HEK293T (cell line): ENCODE results near the gene KLHDC4.

Source experiments
- CTCF ChIA-PET: fragments of 350-600 bp; formaldehyde crosslinking; extraction: SDS; loops from one replicate; lab custom pipeline; 2021; ENCODE audit warnings: antibody characterized with exemption, inconsistent platforms; lab: Yijun Ruan, JAX
- POLR2A ChIA-PET: fragments of 350-600 bp; formaldehyde crosslinking; extraction: SDS; loops from one replicate; lab custom pipeline; 2020; ENCODE audit warnings: antibody characterized with exemption, inconsistent platforms; lab: Yijun Ruan, JAX
- DNase-seq: peaks from one replicate; pipeline ENCODE4 v3.0.0; 2012; ENCODE audit warnings: mixed read lengths; ENCODE audit errors: extremely low spot score
- ARNT ChIP-seq: fragments of 450-650 bp; IDR thresholded peaks from 2 replicates; pipeline ENCODE4 v1.6.1; 2017; ENCODE audit warnings: mild to moderate bottlenecking
- BHLHE40 ChIP-seq: fragments of 450-650 bp; IDR thresholded peaks from 2 replicates; pipeline ENCODE4 v1.6.1; 2016; ENCODE audit warnings: mild to moderate bottlenecking, moderate library complexity, borderline replicate concordance
- CTBP1 ChIP-seq: fragments of 450-650 bp; IDR thresholded peaks from 2 replicates; pipeline ENCODE4 v1.6.1; 2016; ENCODE audit warnings: borderline replicate concordance
- ELF4 ChIP-seq: fragments of 450-650 bp; IDR thresholded peaks from 2 replicates; pipeline ENCODE4 v1.6.1; 2017; ENCODE audit warnings: antibody characterized with exemption
- FOXA1 ChIP-seq: fragments of 450-650 bp; IDR thresholded peaks from 2 replicates; pipeline ENCODE4 v1.6.1; 2016; ENCODE audit warnings: mild to moderate bottlenecking
- FOXK2 ChIP-seq: fragments of 450-650 bp; IDR thresholded peaks from 2 replicates; pipeline ENCODE4 v1.6.1; 2016; ENCODE audit warnings: mild to moderate bottlenecking
- FOXM1 ChIP-seq: fragments of 450-650 bp; IDR thresholded peaks from 2 replicates; pipeline ENCODE4 v1.6.1; 2017; ENCODE audit warnings: mild to moderate bottlenecking, borderline replicate concordance
- HDGF ChIP-seq: fragments of 450-650 bp; IDR thresholded peaks from 2 replicates; pipeline ENCODE4 v1.6.1; 2017; ENCODE audit warnings: antibody characterized with exemption, borderline replicate concordance
- L3MBTL2 ChIP-seq: fragments of 450-650 bp; conservative IDR thresholded peaks from 2 replicates; pipeline ENCODE4 v1.6.1; 2016; ENCODE audit warnings: mild to moderate bottlenecking
- LEF1 ChIP-seq: fragments of 450-650 bp; IDR thresholded peaks from 2 replicates; pipeline ENCODE4 v1.6.1; 2017; ENCODE audit warnings: mild to moderate bottlenecking, borderline replicate concordance
- NFRKB ChIP-seq: fragments of 450-650 bp; IDR thresholded peaks from 2 replicates; pipeline ENCODE4 v1.6.1; 2016; ENCODE audit warnings: mild to moderate bottlenecking, moderate library complexity
- SP1 ChIP-seq: fragments of 450-650 bp; IDR thresholded peaks from 2 replicates; pipeline ENCODE4 v1.6.1; 2017
- SUZ12 ChIP-seq: fragments of 450-650 bp; IDR thresholded peaks from 2 replicates; pipeline ENCODE4 v1.6.1; 2016; ENCODE audit warnings: mild to moderate bottlenecking
- TARDBP ChIP-seq: fragments of 450-650 bp; IDR thresholded peaks from 2 replicates; pipeline ENCODE4 v1.6.1; 2016
- ZNF384 ChIP-seq: fragments of 450-650 bp; IDR thresholded peaks from 2 replicates; pipeline ENCODE4 v1.6.1; 2016
- TF ChIP-seq, protein P1 (sequence below): fragments of 450-650 bp; IDR thresholded peaks from 2 replicates; pipeline ENCODE4 v1.6.1; 2016

Gene KLHDC4

DNA sequence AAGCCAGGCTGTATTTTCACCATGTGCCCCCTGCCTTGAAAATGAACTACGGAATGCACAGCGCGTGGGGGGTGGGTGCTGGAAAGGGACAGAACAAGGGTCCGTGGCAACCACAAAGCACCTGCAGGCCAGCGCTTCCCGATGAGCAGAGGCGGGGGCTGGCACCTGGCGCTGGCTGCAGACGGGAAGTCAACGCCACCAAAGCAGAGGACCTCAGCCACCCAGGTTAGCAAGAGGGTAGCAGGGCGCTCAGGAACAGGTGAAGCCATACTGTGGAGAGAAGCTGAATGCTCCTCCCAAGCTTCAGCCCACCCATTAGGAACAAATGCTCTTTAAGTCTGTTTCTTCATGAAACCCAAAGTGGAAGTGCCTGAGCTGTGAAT, 64.7 kb downstream of the KLHDC4 start:
- ChIA-PET POLR2A (interaction anchor here (1.1 to 1.3 kb wide), 2 partner anchors 11 to 65 kb away, joined by 3 read pairs; partner anchors contain the start of gene KLHDC4), CTCF (no interaction called here)
- TF ChIP-seq SP1 (no peak), ZNF384 (no peak), BHLHE40 (no peak), TARDBP (no peak), NFRKB (no peak), FOXA1 (no peak), FOXK2 (no peak), L3MBTL2 (no peak), ARNT (no peak), SUZ12 (no peak), HDGF (no peak), CTBP1 (no peak), LEF1 (no peak), FOXM1 (no peak), ELF4 (no peak)
- TF ChIP-seq, protein P1, sequence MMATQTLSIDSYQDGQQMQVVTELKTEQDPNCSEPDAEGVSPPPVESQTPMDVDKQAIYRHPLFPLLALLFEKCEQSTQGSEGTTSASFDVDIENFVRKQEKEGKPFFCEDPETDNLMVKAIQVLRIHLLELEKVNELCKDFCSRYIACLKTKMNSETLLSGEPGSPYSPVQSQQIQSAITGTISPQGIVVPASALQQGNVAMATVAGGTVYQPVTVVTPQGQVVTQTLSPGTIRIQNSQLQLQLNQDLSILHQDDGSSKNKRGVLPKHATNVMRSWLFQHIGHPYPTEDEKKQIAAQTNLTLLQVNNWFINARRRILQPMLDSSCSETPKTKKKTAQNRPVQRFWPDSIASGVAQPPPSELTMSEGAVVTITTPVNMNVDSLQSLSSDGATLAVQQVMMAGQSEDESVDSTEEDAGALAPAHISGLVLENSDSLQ = no peak
- DNase-seq = no peak

DNA sequence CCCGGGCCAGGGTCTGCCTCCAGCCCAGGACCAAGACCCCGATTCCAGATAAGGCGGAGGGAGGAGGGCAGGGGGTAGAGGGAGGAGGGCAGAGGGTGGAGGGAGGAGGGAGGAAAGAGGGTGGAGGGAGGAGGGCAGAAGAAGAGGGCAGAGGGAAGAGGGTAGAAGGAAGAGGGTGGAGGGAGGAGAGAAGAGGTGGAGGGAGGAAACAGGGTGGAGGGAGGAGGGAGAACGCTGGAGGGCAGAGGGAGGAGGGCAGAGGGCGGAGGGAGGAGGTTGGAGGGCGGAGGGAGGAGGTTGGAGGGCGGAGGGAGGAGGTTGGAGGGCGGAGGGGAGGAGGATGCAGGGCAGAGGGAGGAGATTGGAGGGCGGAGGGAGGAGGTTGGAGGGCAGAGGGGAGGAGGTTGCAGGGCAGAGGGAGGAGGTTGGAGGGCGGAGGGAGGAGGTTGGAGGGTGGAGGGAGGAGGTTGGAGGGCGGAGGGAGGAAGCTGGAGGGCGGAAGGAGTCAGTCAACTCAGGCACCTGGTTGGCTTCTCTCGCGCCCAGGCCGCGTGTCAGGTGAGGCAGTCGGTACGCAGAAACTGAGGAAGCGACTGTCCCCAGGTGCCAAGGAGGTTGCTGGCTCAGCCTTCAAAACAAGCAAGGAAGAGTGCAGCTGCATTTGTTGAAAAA, 65.2 kb downstream of the KLHDC4 start:
- TF ChIP-seq TARDBP = no peak
- DNase-seq = no peak
- ChIA-PET POLR2A (interaction anchor here (1.1 to 1.3 kb wide), 2 partner anchors 10 to 65 kb away, joined by 3 read pairs; partner anchors contain the start of gene KLHDC4), CTCF (no interaction called here)

DNA sequence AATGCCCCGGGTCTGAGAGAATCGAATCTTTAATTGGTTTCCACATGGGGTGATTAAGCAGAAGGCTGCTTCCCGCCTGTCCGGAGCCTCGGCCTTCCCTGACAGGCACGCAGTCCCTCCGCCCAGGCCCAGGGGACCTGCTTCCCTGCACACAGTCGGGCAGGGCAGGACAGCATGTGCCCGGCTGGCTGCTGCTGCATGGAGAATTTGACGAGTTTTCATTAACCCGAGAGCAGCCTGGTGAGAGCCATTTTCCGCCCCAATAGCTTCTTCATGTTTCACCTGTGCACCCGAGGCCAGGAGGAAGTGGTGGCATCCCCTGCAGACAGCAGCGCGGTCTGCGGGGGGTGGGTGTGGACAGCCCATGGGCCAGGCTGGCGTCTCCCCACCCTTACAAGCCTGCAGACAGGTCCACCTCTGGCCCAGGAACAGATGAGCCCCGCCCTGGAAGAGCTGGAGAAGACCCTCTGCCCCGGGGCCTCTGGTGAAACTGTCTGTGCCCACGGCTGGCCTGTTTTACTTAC, 67.0 kb downstream of the KLHDC4 start:
- CTCF ChIA-PET = no interaction called here
- TF ChIP-seq HDGF (no peak), SP1 (no peak), ELF4 (no peak), FOXK2 (no peak), FOXA1 (no peak), L3MBTL2 (no peak), CTBP1 (no peak), FOXM1 (no peak), ZNF384 (no peak), TARDBP (no peak), ARNT (no peak)
- TF ChIP-seq, protein P1 = no peak
- POLR2A ChIA-PET = no interaction called here
- no peak for DNase-seq

DNA sequence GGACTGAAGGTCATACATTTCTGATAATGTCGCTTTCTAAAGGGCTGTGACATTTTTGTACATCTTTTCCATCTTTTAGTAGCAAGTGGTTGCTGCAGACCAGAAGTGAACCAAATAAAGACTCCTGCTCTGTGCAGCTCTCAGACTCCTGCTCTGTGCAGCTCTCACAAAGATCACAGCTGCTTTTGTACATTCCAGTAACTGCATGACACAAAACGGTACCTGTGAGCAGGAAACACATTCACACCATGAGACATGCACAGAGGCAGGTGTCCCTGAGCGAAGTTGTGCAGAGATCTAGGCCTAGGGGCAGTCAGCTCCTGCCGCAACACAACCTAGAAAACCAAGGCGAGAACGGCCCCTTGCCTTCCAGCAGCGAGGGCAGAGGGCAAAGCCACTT, 67.5 kb downstream of the KLHDC4 start:
- TF ChIP-seq FOXA1 (no peak), SUZ12 (no peak), FOXK2 (no peak), ELF4 (no peak), SP1 (no peak), TARDBP (no peak), LEF1 (no peak), L3MBTL2 (no peak), BHLHE40 (no peak), ZNF384 (no peak)
- TF ChIP-seq, protein P1 = no peak
- CTCF ChIA-PET = no interaction called here
- POLR2A ChIA-PET = no interaction called here
- DNase-seq = no peak

DNA sequence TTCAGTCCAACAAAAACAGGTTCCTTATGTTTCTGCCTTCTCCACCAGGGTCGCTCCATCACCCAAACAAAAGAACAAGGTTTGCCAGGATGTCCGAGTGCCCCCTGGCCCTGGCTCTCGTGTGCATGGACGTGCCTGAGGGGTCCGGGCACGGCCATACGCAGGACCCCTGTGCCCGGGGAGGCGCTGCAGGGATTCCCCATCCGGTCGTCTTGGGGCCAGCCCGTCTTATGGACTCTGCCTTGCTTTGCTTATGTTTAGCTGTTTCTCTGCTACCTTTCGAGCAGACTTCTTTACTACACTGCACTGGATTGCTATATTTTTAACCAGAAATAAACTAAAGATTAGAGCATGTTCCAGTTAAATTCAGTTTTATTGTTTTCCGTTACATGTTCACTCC, 68.0 kb downstream of the KLHDC4 start:
- CTCF ChIA-PET = no interaction called here
- DNase-seq = no peak
- TF ChIP-seq HDGF = no peak
- TF ChIP-seq SP1 = no peak
- POLR2A ChIA-PET = no interaction called here

DNA sequence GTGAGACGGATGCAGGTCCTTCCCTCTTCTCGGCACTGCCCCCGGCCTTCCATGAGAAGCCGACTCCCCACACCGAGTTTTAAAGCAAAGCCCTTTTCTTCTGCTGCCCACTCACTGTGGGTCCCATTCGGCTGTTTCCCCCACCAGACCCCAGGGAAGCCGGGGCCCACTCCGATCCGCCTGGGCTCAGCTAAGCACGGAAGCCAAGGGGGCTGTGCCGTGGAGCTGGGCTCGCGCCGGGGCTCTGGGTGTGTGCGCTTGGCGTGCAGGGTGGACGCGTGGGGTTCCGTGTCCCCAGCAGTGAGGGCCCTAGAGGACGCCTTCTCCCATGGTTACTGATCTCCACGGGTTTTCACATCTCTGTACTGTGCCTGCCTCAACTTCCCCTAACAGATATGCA, 68.5 kb downstream of the KLHDC4 start:
- ChIA-PET CTCF (no interaction called here), POLR2A (no interaction called here)
- TF ChIP-seq ELF4 = no peak
- no peak for TF ChIP-seq L3MBTL2
- TF ChIP-seq HDGF = no peak
- TF ChIP-seq FOXK2 = no peak
- TF ChIP-seq CTBP1 = no peak
- TF ChIP-seq FOXM1 = no peak
- TF ChIP-seq FOXA1 = no peak
- TF ChIP-seq NFRKB = no peak
- no peak for TF ChIP-seq ARNT
- TF ChIP-seq BHLHE40 = no peak
- TF ChIP-seq SP1 = no peak
- TF ChIP-seq LEF1 = no peak
- no peak for TF ChIP-seq ZNF384
- TF ChIP-seq, protein P1 = no peak
- TF ChIP-seq TARDBP = no peak
- DNase-seq = no peak
